GM12878 (cell line): ENCODE results near the gene MXRA7. TPM values are rescaled to one million over a fixed set of nuclear protein-coding genes. Genes with fewer than 3 reads are reported as not detected.

Experiments used
- ATAC-seq: fragments of 200-7000 bp; cut with Tn5 transposase; 3 replicates; pipeline ENCODE4 v1.9.1; 2020; ENCODE audit warnings: mild to moderate bottlenecking, moderate library complexity
- BruUV-seq: library from RNA; stranded (reverse); fragments of 400-500 nt; replicated peaks from 2 replicates; lab custom pipeline; 2021; lab: Mats Ljungman, UMichigan
- CTCF ChIA-PET: fragments of 300-600 bp; sonication (Branson Sonifier 250); formaldehyde crosslinking; extraction: SDS; loops from one replicate; lab custom pipeline; 2021; ENCODE audit warnings: inconsistent platforms; lab: Yijun Ruan, JAX
- POLR2A ChIA-PET: fragments of 350-600 bp; formaldehyde crosslinking; extraction: SDS; loops from one replicate; lab custom pipeline; 2021; ENCODE audit warnings: inconsistent platforms; lab: Charles Lee
- RAD21 ChIA-PET: fragments of 300-600 bp; sonication (Branson Sonifier 250); formaldehyde crosslinking; loops from one replicate; lab custom pipeline; 2023; ENCODE audit warnings: antibody characterized with exemption; ENCODE audit not compliant: unreplicated experiment; lab: Charles Lee
- SMC1A ChIA-PET: fragments of 300-600 bp; sonication (Branson Sonifier 250); formaldehyde crosslinking; loops from one replicate; lab custom pipeline; 2023; ENCODE audit not compliant: unreplicated experiment, uncharacterized antibody; lab: Charles Lee
- DNase-seq: peaks from one replicate; pipeline ENCODE4 v3.0.0-alpha.2; 2011; ENCODE audit warnings: low read depth, low spot score
- FAIRE-seq: peaks from 3 replicates; lab custom pipeline; 2011; peaks lifted over from hg19 to GRCh38; lab: Jason Lieb, UNC
- H2AFZ ChIP-seq: 2 replicates; pipeline ENCODE4 v1.6.0; 2011; ENCODE audit warnings: low read depth, low read length, control low read depth; ENCODE audit not compliant: control insufficient read depth
- H3K27ac ChIP-seq: 2 replicates; pipeline ENCODE4 v1.5.1; 2011; ENCODE audit warnings: control low read depth; ENCODE audit not compliant: control insufficient read depth, insufficient read depth
- H3K27me3 ChIP-seq, 2 experiments: replicated peaks in 1 of 2; 2 replicates each; pipeline versions ENCODE4 v1.6.0 to v1.6.1; 2011; ENCODE audit warnings: low read length in 1 of 2; ENCODE audit not compliant: control insufficient read depth in 2 of 2, insufficient read depth in 2 of 2
- H3K36me3 ChIP-seq, 2 experiments: 2 replicates each; pipeline ENCODE4 v1.5.1; 2011; ENCODE audit warnings: low read length in 1 of 2; ENCODE audit not compliant: control insufficient read depth in 2 of 2, insufficient read depth in 2 of 2
- H3K4me1 ChIP-seq: 2 replicates; pipeline ENCODE4 v1.6.1; 2011; ENCODE audit warnings: mild to moderate bottlenecking, low read length, moderate library complexity, mixed read lengths; ENCODE audit not compliant: control insufficient read depth, insufficient read depth
- H3K4me2 ChIP-seq: 2 replicates; pipeline ENCODE4 v1.6.0; 2011; ENCODE audit warnings: control low read depth; ENCODE audit not compliant: control insufficient read depth, insufficient read depth
- H3K4me3 ChIP-seq: fragments of 200-600 bp; sonication (generic); 2 replicates; pipeline ENCODE4 v1.5.1; 2016
- H3K79me2 ChIP-seq: 2 replicates; pipeline ENCODE4 v1.6.0; 2011; ENCODE audit warnings: low read length; ENCODE audit not compliant: control insufficient read depth, insufficient read depth
- H3K9ac ChIP-seq: 2 replicates; pipeline ENCODE4 v1.8.0; 2011; ENCODE audit warnings: low read length, control low read depth, mixed read lengths; ENCODE audit not compliant: control insufficient read depth, insufficient read depth
- H3K9me3 ChIP-seq: replicated peaks from 3 replicates; pipeline ENCODE4 v1.5.1; 2011; ENCODE audit warnings: mild to moderate bottlenecking, low read length; ENCODE audit not compliant: control insufficient read depth, insufficient read depth
- H4K20me1 ChIP-seq: 2 replicates; pipeline ENCODE4 v1.6.0; 2011; ENCODE audit not compliant: control insufficient read depth, insufficient read depth
- ASH2L ChIP-seq: fragments of 300-600, 200-600 bp; sonication (generic); IDR thresholded peaks from 2 replicates; pipeline ENCODE4 v1.6.1; 2017; ENCODE audit warnings: low read depth, mild to moderate bottlenecking, borderline replicate concordance
- ETV6 ChIP-seq, 2 experiments: fragments of 450-650 bp in 1 of 2; IDR thresholded peaks in 1 of 2; conservative IDR thresholded peaks in 1 of 2; 2 replicates each; pipeline ENCODE4 v1.6.1; 2014; ENCODE audit warnings: antibody characterized with exemption in 1 of 2, borderline replicate concordance in 1 of 2, low read depth in 1 of 2, mild to moderate bottlenecking in 1 of 2, moderate library complexity in 1 of 2
- HDGF ChIP-seq: fragments of 450-650 bp; IDR thresholded peaks from 2 replicates; pipeline ENCODE4 v1.6.1; 2016; ENCODE audit warnings: antibody characterized with exemption
- IKZF2 ChIP-seq, 2 experiments: fragments of 450-650 bp; IDR thresholded peaks; 2 replicates each; pipeline ENCODE4 v1.6.1; 2017; ENCODE audit warnings: mild to moderate bottlenecking in 2 of 2, moderate library complexity in 2 of 2
- MEF2B ChIP-seq: fragments of 450-650 bp; IDR thresholded peaks from 2 replicates; pipeline ENCODE4 v1.6.1; 2018; ENCODE audit warnings: mild to moderate bottlenecking, moderate library complexity; ENCODE audit not compliant: partially characterized antibody, poor library complexity, severe bottlenecking
- NBN ChIP-seq: fragments of 450-650 bp; IDR thresholded peaks from 2 replicates; pipeline ENCODE4 v1.6.1; 2016
- NFIC ChIP-seq: IDR thresholded peaks from 2 replicates; pipeline ENCODE4 v1.6.1; 2012; ENCODE audit warnings: low read depth, mild to moderate bottlenecking, inconsistent platforms, low read length, moderate library complexity
- NR2F1 ChIP-seq: fragments of 450-650 bp; conservative IDR thresholded peaks from 2 replicates; pipeline ENCODE4 v1.6.1; 2017; ENCODE audit warnings: mild to moderate bottlenecking
- NRF1 ChIP-seq: conservative IDR thresholded peaks from 2 replicates; pipeline ENCODE4 v1.6.1; 2011; ENCODE audit warnings: mild to moderate bottlenecking, low read depth, low read length, improper control_type of control experiment
- POLR2AphosphoS5 ChIP-seq: IDR thresholded peaks from 2 replicates; pipeline ENCODE4 v1.6.1; 2011; ENCODE audit warnings: mild to moderate bottlenecking, low read length, inconsistent platforms
- RCOR1 ChIP-seq: conservative IDR thresholded peaks from 2 replicates; pipeline ENCODE4 v1.6.1; 2012; ENCODE audit warnings: low read depth, low read length, improper control_type of control experiment
- RFX5 ChIP-seq: IDR thresholded peaks from 2 replicates; pipeline ENCODE4 v1.6.1; 2011; ENCODE audit warnings: low read depth, low read length, improper control_type of control experiment
- RUNX3 ChIP-seq: IDR thresholded peaks from 2 replicates; pipeline ENCODE4 v1.6.1; 2012; ENCODE audit warnings: low read length, inconsistent platforms
- TARDBP ChIP-seq: IDR thresholded peaks from 2 replicates; pipeline ENCODE4 v1.6.1; 2016; ENCODE audit warnings: borderline replicate concordance
- WGBS: methylation state at CpG from one replicate; pipeline ENCODE4 v1.1.6; 2016; ENCODE audit warnings: low lambda C conversion rate; ENCODE audit not compliant: insufficient replicate concordance, insufficient coverage; ENCODE audit errors: missing lambda C conversion rate; 5-methylcytosine and 5-hydroxymethylcytosine counted together
- in situ Hi-C: fragments of 300-500 bp; cut with MboI; formaldehyde crosslinking; loops from 9 replicates; pipeline ENCODE4 v1.14.3; 2018; ENCODE audit warnings: mixed read lengths
- intact Hi-C: fragments of 100-400 bp; cut with micrococcal nuclease; formaldehyde crosslinking; loops from one replicate; pipeline ENCODE4 v1.14.2; 2022; ENCODE audit not compliant: unreplicated experiment
- polyA plus RNA-seq, 11 experiments: library from polyadenylated mRNA; depleted of rRNA in 4 of 11; unstranded in 6 of 11; stranded (reverse) in 5 of 11; fragments of >200 nt; fragmentation: Nextera tagmentation in 4 of 11; fragmentation: Illumina TruSeq in 1 of 11; extraction: Ambion mirVana in 4 of 11; extraction: Trizol in 1 of 11; gene quantifications; 1 replicate in 1 of 11; 2 replicates in 10 of 11; pipeline versions ENCODE4 v1.2.1 to v1.2.3, GENCODE V29; 2011 to 2016; ENCODE audit warnings: inconsistent platforms in 2 of 11, missing spikeins in 2 of 11, low read depth in 1 of 11
- total RNA-seq, 4 experiments: library from RNA; depleted of rRNA in 3 of 4; stranded (reverse); fragments of >200 nt in 3 of 4; fragmentation: Illumina TruSeq in 1 of 4; extraction: Trizol in 1 of 4; gene quantifications; 2 replicates each; pipeline versions ENCODE4 v1.2.1 to v1.2.3, GENCODE V29; 2013 to 2021
- TF ChIP-seq, protein P1 (sequence below): fragments of 450-650 bp; IDR thresholded peaks from 2 replicates; pipeline ENCODE4 v1.6.1; 2017; ENCODE audit warnings: low read depth, mild to moderate bottlenecking, moderate library complexity
- TF ChIP-seq, protein P2 (sequence below): fragments of 450-650 bp; IDR thresholded peaks from 2 replicates; pipeline ENCODE4 v1.6.1; 2016; ENCODE audit warnings: mild to moderate bottlenecking

MXRA7 gene
- total and polyA plus RNA-seq, 10 of the 15 experiments (the other 5 are each of a cell fraction or from before 2014, with no cell fraction given): 0.03 to 2.0 (median 0.33) TPM

DNA sequence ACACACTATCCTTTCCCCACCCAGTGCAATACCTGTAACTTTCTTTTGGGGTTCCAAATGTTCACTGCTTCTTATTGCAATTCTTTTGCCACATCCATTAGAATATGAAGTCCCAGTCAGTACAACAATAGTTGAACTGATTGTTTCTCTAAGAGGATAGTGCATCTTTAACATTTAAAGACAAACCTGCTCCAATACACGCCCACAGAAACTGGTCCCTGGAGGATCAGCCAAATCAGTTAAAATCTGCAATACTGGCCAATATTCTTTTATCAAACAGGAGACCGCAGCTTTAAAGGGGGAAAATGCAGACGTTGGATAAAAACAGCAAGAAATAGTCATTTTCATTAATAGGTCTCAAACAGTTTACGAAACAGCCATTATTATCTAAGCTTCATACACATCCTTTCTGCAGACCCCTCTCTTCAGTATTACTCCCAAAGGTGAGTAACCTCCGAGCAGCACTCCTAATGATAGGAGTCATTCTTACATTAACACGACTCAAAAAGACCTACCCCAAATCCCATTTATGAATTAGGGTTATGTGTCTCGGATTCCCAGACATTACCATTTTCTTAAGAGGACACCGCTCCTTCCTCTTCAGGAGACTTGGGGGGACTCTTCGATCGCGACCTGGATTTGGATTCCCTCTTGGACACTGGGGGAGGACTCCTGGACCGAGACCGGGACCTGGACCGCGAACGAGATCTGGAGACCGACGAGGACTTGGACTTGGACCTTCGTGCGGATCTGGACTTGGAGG, 25.0 kb upstream of the MXRA7 start:
- Histone ChIP-seq H3K27ac (peak overlapping the region; percentile 89), H3K79me2 (peaks cover 78% of the 10 kb centered on the region), H2AFZ (no peak overlapping the region), H3K4me1 (no peaks in the 10 kb centered on the region; the same call in none of the 2 replicates), H3K4me3 (peak overlapping the region; percentile 87), H3K27me3 (no peaks in the 10 kb centered on the region), H3K36me3 (peaks cover 8 to 33% of the 10 kb centered on the region in 2 experiments), H3K4me2 (peak overlapping the region; percentile 75), H3K9ac (peak overlapping the region; percentile 97), H3K9me3 (no peaks in the 10 kb centered on the region; the same call in 2 of the 3 replicates), H4K20me1 (no peaks in the 10 kb centered on the region; the same call in 1 of the 2 replicates)
- no TSS peak for BruUV-seq
- WGBS: under 1% methylated on average over 20 of the region's 20 CpGs
- DNase-seq (no peak), ATAC-seq (no peak), FAIRE-seq (peak; percentile 56)
- ChIA-PET RAD21 (no interaction called here), SMC1A (interaction anchor here (1.1 to 2.1 kb wide), 2 partner anchors 8 to 89 kb away, joined by 3 to 9 read pairs; no protein-coding TSS in a partner anchor), POLR2A (interaction anchor here (6.4 kb wide), 1 partner anchor 9 kb away, joined by 60 read pairs; the partner anchor contains the start of genes JMJD6 and METTL23), CTCF (interaction anchor here (0.5 to 1.5 kb wide), 8 partner anchors 9 to 1326 kb away, joined by 3 to 12 read pairs (median 3); partner anchors contain the start of genes JMJD6 and METTL23)
- in situ Hi-C loops (no loop called here), intact Hi-C loops (loop anchor here (1.0 to 10.0 kb wide), 2 partner anchors 8 to 349 kb away; no protein-coding TSS in a partner anchor)
- TF ChIP-seq, protein P1, sequence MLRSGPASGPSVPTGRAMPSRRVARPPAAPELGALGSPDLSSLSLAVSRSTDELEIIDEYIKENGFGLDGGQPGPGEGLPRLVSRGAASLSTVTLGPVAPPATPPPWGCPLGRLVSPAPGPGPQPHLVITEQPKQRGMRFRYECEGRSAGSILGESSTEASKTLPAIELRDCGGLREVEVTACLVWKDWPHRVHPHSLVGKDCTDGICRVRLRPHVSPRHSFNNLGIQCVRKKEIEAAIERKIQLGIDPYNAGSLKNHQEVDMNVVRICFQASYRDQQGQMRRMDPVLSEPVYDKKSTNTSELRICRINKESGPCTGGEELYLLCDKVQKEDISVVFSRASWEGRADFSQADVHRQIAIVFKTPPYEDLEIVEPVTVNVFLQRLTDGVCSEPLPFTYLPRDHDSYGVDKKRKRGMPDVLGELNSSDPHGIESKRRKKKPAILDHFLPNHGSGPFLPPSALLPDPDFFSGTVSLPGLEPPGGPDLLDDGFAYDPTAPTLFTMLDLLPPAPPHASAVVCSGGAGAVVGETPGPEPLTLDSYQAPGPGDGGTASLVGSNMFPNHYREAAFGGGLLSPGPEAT: peak; percentile 40; the same call in 1 of the 2 replicates
- TF ChIP-seq ASH2L (no peak), HDGF (peak; percentile 86; the same call in 1 of the 2 replicates), NBN (0 out of 2 replicates have a peak, but pooled peaks have one; percentile 20), RFX5 (no peak), NFIC (0 out of 2 replicates have a peak, but pooled peaks have one; percentile 15), POLR2AphosphoS5 (peak; percentile 73; the same call in 1 of the 2 replicates), TARDBP (no peak), IKZF2 (IDR thresholded peaks at IDR 0.05) (0 out of 4 replicates have a peak, but pooled peaks of 1 of the 2 experiments have one; percentile 16), RCOR1 (no peak), NR2F1 (no peak), ETV6 (conservative IDR thresholded peaks at IDR 0.05 in 1 of 2, IDR thresholded peaks at IDR 0.05 in 1 of 2; ENCODE audit: borderline replicate concordance in 1 of 2, low read depth in 1 of 2) (no peak), RUNX3 (peak; percentile 5; the same call in 1 of the 2 replicates), NRF1 (no peak), MEF2B (peak; percentile 19)
- TF ChIP-seq, protein P2, sequence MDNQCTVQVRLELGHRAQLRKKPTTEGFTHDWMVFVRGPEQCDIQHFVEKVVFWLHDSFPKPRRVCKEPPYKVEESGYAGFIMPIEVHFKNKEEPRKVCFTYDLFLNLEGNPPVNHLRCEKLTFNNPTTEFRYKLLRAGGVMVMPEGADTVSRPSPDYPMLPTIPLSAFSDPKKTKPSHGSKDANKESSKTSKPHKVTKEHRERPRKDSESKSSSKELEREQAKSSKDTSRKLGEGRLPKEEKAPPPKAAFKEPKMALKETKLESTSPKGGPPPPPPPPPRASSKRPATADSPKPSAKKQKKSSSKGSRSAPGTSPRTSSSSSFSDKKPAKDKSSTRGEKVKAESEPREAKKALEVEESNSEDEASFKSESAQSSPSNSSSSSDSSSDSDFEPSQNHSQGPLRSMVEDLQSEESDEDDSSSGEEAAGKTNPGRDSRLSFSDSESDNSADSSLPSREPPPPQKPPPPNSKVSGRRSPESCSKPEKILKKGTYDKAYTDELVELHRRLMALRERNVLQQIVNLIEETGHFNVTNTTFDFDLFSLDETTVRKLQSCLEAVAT: peak; percentile 35
